Heart left ventricle (tissue), 16 donors: ENCODE data around the gene QKI. TPM values are rescaled to one million over a fixed set of nuclear protein-coding genes. Genes with fewer than 3 reads are reported as not detected.
A peak's percentile ranks its signal among the peaks of the same experiment; 100 is the strongest.

Experiments
- ATAC-seq, 4 donors: fragments of 200-7000 bp; cut with Tn5 transposase; one replicate each; pipeline ENCODE4 v1.9.1; 2020 to 2022; ENCODE audit warnings: moderate library complexity in 4 of 4, mild to moderate bottlenecking in 3 of 4, moderate number of reproducible peaks in 1 of 4
- DNase-seq, 5 donors: peaks; one replicate each; pipeline ENCODE4 v3.0.0-alpha.2; 2020
- H3K27ac ChIP-seq, 12 donors: fragments of 200-600 bp; sonication (generic) in 4 of 12; one replicate each; pipeline versions ENCODE4 v1.5.0 to v1.8.0; 2016 to 2022; ENCODE audit warnings: mild to moderate bottlenecking in 2 of 12
- H3K27me3 ChIP-seq, 9 donors: fragments of 200-600 bp; sonication (generic) in 2 of 9; one replicate each; pipeline versions ENCODE4 v1.5.1 to v1.8.0; 2016 to 2022; ENCODE audit warnings: mild to moderate bottlenecking in 3 of 9
- H3K36me3 ChIP-seq, 9 donors: fragments of 200-600 bp; sonication (generic) in 2 of 9; one replicate each; pipeline versions ENCODE4 v1.5.0 to v1.8.0; 2018 to 2022; ENCODE audit warnings: mild to moderate bottlenecking in 2 of 9
- H3K4me1 ChIP-seq, 12 donors: fragments of 200-600 bp; sonication (generic) in 4 of 12; one replicate each; pipeline versions ENCODE4 v1.5.0 to v1.8.0; 2016 to 2022; ENCODE audit warnings: mild to moderate bottlenecking in 3 of 12
- H3K4me3 ChIP-seq, 12 donors: fragments of 200-600 bp; sonication (generic) in 4 of 12; one replicate each; pipeline versions ENCODE4 v1.5.0 to v1.8.0; 2017 to 2022; ENCODE audit warnings: mild to moderate bottlenecking in 9 of 12, moderate library complexity in 4 of 12
- H3K9me3 ChIP-seq, 12 donors: fragments of 200-600 bp; sonication (generic) in 4 of 12; one replicate each; pipeline versions ENCODE4 v1.5.0 to v1.8.0; 2016 to 2022; ENCODE audit warnings: mild to moderate bottlenecking in 1 of 12
- CTCF ChIP-seq, 12 donors: fragments of 200-600 bp; sonication (generic) in 4 of 12; IDR thresholded peaks; one replicate each; pipeline versions ENCODE4 v1.5.0 to v1.8.0; 2018 to 2022; ENCODE audit warnings: antibody characterized with exemption in 12 of 12, mild to moderate bottlenecking in 5 of 12
- POLR2A ChIP-seq, 2 donors: fragments of 450-650 bp; IDR thresholded peaks; one replicate each; pipeline ENCODE4 v1.6.1; 2017; ENCODE audit warnings: antibody characterized with exemption in 2 of 2, mild to moderate bottlenecking in 2 of 2, moderate library complexity in 2 of 2
- WGBS, 4 donors: extraction: QIAGEN DNeasy Blood & Tissue Kit in 2 of 4; methylation state at CpG; one replicate each; pipeline versions ENCODE4 v1.1.5 to v1.1.7; 2013 to 2018; 5-methylcytosine and 5-hydroxymethylcytosine counted together
- intact Hi-C, 10 donors: fragments of 100-400 bp; cut with DNase I; formaldehyde crosslinking; loops; one replicate each; pipeline versions ENCODE4 v1.11.1 to v1.14.2; 2022
- polyA plus RNA-seq, 2 donors: library from polyadenylated mRNA; stranded (reverse); fragments of 200-250 nt; gene quantifications; one replicate each; pipeline ENCODE4 v1.2.3, GENCODE V29; 2013
- total RNA-seq, 9 donors: library from RNA; depleted of rRNA in 2 of 9; stranded (reverse); fragments of >200 nt in 2 of 9; fragmentation: NEBNext Ultra II Directional in 3 of 9; extraction: Animal tissue kit (Norgen Biotek cat#: 25700) in 3 of 9; gene quantifications; one replicate each; pipeline versions ENCODE4 v1.1.0 to v1.2.4, GENCODE V29; 2016 to 2023
- donor health status: ischemic (EF 13 %, LVEDD 7.1; RV severe dilation, severe dysfunction).
- donor health status: healthy with polysubstance abuse.
- donor health status: DM: no; HTN: yes; CAD: no.
- donor health status: DM: no; HTN: no; CAD: no.
- donor health status: ischemic (EF 25% LVEDD 6.9; RV normal size, moderate dysfunction).
- donor health status: ischemic (EF 25% LVEDD 5.7; RV mildly dilated, moderate dysfunction).
- donor health status: healthy.
- donor health status: DM: yes; HTN: yes; CAD: no.
- donor health status: ischemic (EF 35%, LVEDD 5.7; RV mildly dilated, moderate dysfunction).
- donor health status: nonischemic (EF 11% LVEDD 7.7; RV severe dilation, severe dysfunction).
- donor health status: DM: yes; HTN: yes; CAD: no.
- donor health status: PGD.
- donor health status: ischemic (EF 29% LVEDD 5.4; RV normal size, mild dysfunction).
- donor health status: nonischemic (EF 23%, LVEDD 6.1; RV moderate dilation, normal function).

Gene QKI
- total and polyA plus RNA-seq, 11 donors, result 80.2 to 607 (median 474) TPM

GRCh38 chr6:163419413-163420288 lies 5.1 kb downstream of the QKI start:
- Histone ChIP-seq H3K27ac (peak overlapping the region; percentile 81 to 100 (median 98)), H3K36me3 (peaks cover 0 to 7% (median 0%) of the 10 kb centered on the region in 9 donors)
- WGBS, 4 donors, result 5 to 12% (median 7%) methylated on average over 6 of the region's 6 CpGs

GRCh38 chr6:163420289-163420614 lies 5.7 kb downstream of the QKI start:
- Histone ChIP-seq H3K36me3 (peaks cover 0 to 7% (median 0%) of the 10 kb centered on the region in 9 donors), H3K27me3 (no peaks in the 10 kb centered on the region), H3K4me3 (peak overlapping the region in 11 of 12 donors; percentile 11 to 95 (median 84)), H3K27ac (peak overlapping the region in 11 of 12 donors; percentile 94 to 100 (median 99)), H3K4me1 (peaks cover 13 to 84% (median 52%) of the 10 kb centered on the region in 12 donors), H3K9me3 (no peaks in the 10 kb centered on the region)
- peak in 3 of 4 donors; percentile 24 to 51 (median 38) for ATAC-seq
- TF ChIP-seq POLR2A (IDR thresholded peaks at IDR 0.05) (no peak), CTCF (IDR thresholded peaks at IDR 0.05) (no peak)
- DNase-seq, result no peak
- 3 to 14% (median 6%) methylated on average over 2 of the region's 2 CpGs for WGBS, 4 donors
- intact Hi-C loops, result loop anchor here in 8 of 10 donors (2.0 to 10.0 kb wide), 12 partner anchors 135 to 1505 kb away; no protein-coding TSS in a partner anchor

More at GRCh38 chr6:163419413-163420288, 5.1 kb downstream of the QKI start:
- peaks cover 13 to 78% (median 47%) of the 10 kb centered on the region in 12 donors for H3K4me1 ChIP-seq
- no peaks in the 10 kb centered on the region for H3K9me3 ChIP-seq
- H3K4me3 ChIP-seq, result peak overlapping the region; percentile 1 to 95 (median 83)
- intact Hi-C loops, result loop anchor here (2.0 to 10.0 kb wide), 23 partner anchors 125 to 1508 kb away; partner anchors contain the start of genes PACRG (in 2 of the 10) and PRKN (in 2 of the 10)
- ATAC-seq, result no peak
- TF ChIP-seq POLR2A (IDR thresholded peaks at IDR 0.05), result no peak
- TF ChIP-seq CTCF (IDR thresholded peaks at IDR 0.05), result peak in 1 of 12 donors; percentile 10
- no peak for DNase-seq
- H3K27me3 ChIP-seq, result no peaks in the 10 kb centered on the region

- 48 to 56% (median 51%) methylated on average over 3 of the region's 3 CpGs for WGBS, 4 donors
- TF ChIP-seq POLR2A (IDR thresholded peaks at IDR 0.05), result no peak
- no peak for TF ChIP-seq CTCF (IDR thresholded peaks at IDR 0.05)
- Histone ChIP-seq H3K4me3 (peak overlapping the region in 3 of 12 donors; percentile 8 to 91 (median 14)), H3K36me3 (peaks cover 0 to 7% (median 0%) of the 10 kb centered on the region in 9 donors), H3K27me3 (no peaks in the 10 kb centered on the region), H3K27ac (peak overlapping the region in 10 of 12 donors; percentile 12 to 100 (median 97)), H3K4me1 (peaks cover 19 to 100% (median 74%) of the 10 kb centered on the region in 12 donors), H3K9me3 (no peaks in the 10 kb centered on the region)
- ATAC-seq (no peak), DNase-seq (no peak)
- intact Hi-C loops, result loop anchor here in 8 of 10 donors (5.0 to 10.0 kb wide), 11 partner anchors 132 to 1502 kb away; no protein-coding TSS in a partner anchor
These were observed 8.0 kb downstream of the QKI start for GRCh38 chr6:163422550-163422949.

GRCh38 chr6:163423696-163424095 lies 9.2 kb downstream of the QKI start:
- no peaks in the 10 kb centered on the region for H3K9me3 ChIP-seq
- no peak for DNase-seq
- peaks cover 0 to 7% (median 0%) of the 10 kb centered on the region in 9 donors for H3K36me3 ChIP-seq
- no peak for TF ChIP-seq POLR2A (IDR thresholded peaks at IDR 0.05)
- TF ChIP-seq CTCF (IDR thresholded peaks at IDR 0.05), result no peak
- H3K4me1 ChIP-seq, result peaks cover 26 to 100% (median 84%) of the 10 kb centered on the region in 12 donors
- peak overlapping the region in 3 of 12 donors; percentile 1 to 14 (median 7) for H3K4me3 ChIP-seq
- no peak for ATAC-seq
- 28 to 39% (median 30%) methylated on average over 2 of the region's 2 CpGs for WGBS, 4 donors
- H3K27me3 ChIP-seq, result no peaks in the 10 kb centered on the region
- intact Hi-C loops, result loop anchor here in 8 of 10 donors (5.0 to 10.0 kb wide), 11 partner anchors 131 to 1501 kb away; no protein-coding TSS in a partner anchor
- peak overlapping the region in 9 of 12 donors; percentile 11 to 100 (median 97) for H3K27ac ChIP-seq
